ENCODE measurements around the gene ZNF117. TPM values are rescaled to one million over a fixed set of nuclear protein-coding genes. Genes with fewer than 3 reads are reported as not detected.
"Not testable (repeated sequence)": the region's sequence is repeated elsewhere in the genome, so short reads cannot be mapped to it uniquely, and the experiment has no call there.

ZNF117 gene
- 40.1 TPM for polyA plus RNA-seq (2013, experiment 1 of 4)
- 43.6 TPM for polyA plus RNA-seq (2013, experiment 2 of 4)
- 25.6 TPM for polyA plus RNA-seq (2013, experiment 3 of 4)
- 32.4 TPM for polyA plus RNA-seq (2013, experiment 4 of 4)

GRCh38 chr7:64990936-64991335, at the start of gene ZNF117:
Gene ZNF117 (minus strand): TSS chr7:64991036.
- 97 to 98% methylated on average over 4 of the region's 4 CpGs for WGBS, 2 experiments

DNA sequence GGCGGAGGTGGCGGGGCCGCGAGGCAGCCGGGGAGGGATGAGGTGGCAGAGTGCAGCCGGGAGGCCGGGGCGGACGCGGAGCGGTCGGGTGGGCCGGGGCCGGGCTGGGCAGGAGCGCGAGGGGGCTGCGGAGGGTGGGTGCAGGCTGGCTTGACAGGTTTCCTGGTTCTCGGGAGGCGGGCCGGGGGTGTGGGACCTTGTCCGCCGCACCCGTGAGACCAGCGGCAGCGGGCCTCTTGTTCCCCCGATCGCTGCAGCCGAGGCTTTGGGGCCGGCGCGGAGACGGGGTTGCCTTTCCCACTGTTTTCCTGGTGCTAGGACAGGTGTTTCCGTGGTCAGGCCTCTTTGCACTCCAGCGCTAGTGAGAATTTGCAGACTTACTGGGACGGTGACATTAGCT, 47.9 kb upstream of the ZNF117 start:
- H3K4me1 ChIP-seq (ENCODE audit: control insufficient read depth, insufficient read depth, low read length); H3K36me3 ChIP-seq (ENCODE audit: control insufficient read depth, insufficient read depth, low read length); H3K9me3 ChIP-seq (ENCODE audit: control insufficient read depth, low read length); H3K27me3 ChIP-seq (ENCODE audit: control insufficient read depth, insufficient read depth, low read length, poor library complexity, severe bottlenecking): not testable (repeated sequence)
- peak overlapping the region; percentile 69 for H3K27ac ChIP-seq (ENCODE audit: insufficient read depth, low read depth, low read length, poor library complexity, severe bottlenecking)
- H3K4me3 ChIP-seq (ENCODE audit: insufficient read depth, low read depth, low read length) = peak overlapping the region; percentile 70
- 0 to 1% methylated on average over 29 to 33 of the region's 35 CpGs for WGBS, 2 experiments

More at GRCh38 chr7:64990936-64991335, at the start of gene ZNF117:
- Histone ChIP-seq H3K4me1 (ENCODE audit: control insufficient read depth, insufficient read depth, low read length) (no peaks in the 10 kb centered on the region), H3K27ac (ENCODE audit: insufficient read depth, low read depth, low read length, poor library complexity, severe bottlenecking) (no peak within 1 kb of the TSS), H3K36me3 (ENCODE audit: control insufficient read depth, insufficient read depth, low read length) (peaks cover 41% of the 10 kb centered on the region), H3K27me3 (ENCODE audit: control insufficient read depth, insufficient read depth, low read length, poor library complexity, severe bottlenecking) (no peaks in the 10 kb centered on the region), H3K9me3 (ENCODE audit: control insufficient read depth, low read length) (peaks cover 3% of the 10 kb centered on the region), H3K4me3 (ENCODE audit: insufficient read depth, low read depth, low read length) (no peak within 1 kb of the TSS)

DNA sequence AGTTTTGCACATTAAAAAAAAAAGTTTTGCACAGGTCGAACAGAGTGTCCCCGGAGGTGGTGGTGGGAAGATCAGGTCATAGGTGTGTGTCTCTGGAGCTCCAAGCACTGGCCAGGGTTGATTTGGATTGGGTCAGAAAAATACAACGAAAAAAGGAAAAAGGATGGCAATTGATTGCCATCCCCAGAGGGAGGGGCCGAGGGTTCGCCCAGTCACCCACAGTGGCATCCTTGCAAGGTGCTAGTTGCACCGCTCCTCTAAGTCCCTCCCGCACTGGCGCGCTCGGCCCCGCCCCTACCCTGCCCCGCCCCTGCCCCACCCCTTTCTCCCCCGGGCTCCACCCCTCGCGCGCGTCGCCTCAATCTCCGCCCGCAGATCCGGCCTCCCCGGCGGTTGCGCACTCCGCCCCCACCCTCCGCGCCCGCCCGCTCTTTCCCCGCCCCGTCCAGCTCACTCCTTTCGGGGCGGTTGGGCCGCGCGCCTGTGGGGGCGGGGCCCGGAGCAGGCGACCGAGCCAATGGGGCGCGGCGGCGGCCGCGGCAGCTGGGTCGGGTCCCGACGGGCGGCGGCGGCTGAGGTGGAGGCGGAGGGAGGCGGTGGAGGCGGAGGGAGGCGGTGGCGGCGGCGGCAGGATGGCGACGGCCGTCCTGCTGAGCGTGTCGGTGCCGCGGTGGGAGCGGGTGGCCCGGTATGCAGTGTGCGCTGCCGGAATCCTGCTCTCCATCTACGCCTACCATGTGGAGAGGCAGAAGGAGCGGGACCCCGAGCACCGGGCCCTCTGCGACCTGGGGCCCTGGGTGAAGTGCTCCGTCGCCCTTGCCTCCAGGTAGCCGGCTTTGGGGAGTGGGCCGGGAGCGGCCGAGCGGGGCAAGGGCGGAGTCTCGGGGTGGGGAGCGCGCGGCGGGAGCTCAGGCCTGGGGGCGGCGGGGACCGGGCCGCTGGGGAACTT, 47.2 kb upstream of the ZNF117 start:
- Histone ChIP-seq H3K27ac (ENCODE audit: insufficient read depth, low read depth, low read length, poor library complexity, severe bottlenecking) (peak overlapping the region; percentile 77), H3K27me3 (ENCODE audit: control insufficient read depth, insufficient read depth, low read length, poor library complexity, severe bottlenecking) (no peaks in the 10 kb centered on the region), H3K9me3 (ENCODE audit: control insufficient read depth, low read length) (no peaks in the 10 kb centered on the region), H3K36me3 (ENCODE audit: control insufficient read depth, insufficient read depth, low read length) (no peaks in the 10 kb centered on the region), H3K4me3 (ENCODE audit: insufficient read depth, low read depth, low read length) (peak overlapping the region; percentile 70), H3K4me1 (ENCODE audit: control insufficient read depth, insufficient read depth, low read length) (peaks cover 9% of the 10 kb centered on the region)
- 2% methylated on average over 81 to 91 of the region's 92 CpGs for WGBS, 2 experiments

- not testable (repeated sequence) for H3K27ac ChIP-seq (ENCODE audit: insufficient read depth, low read depth, low read length, poor library complexity, severe bottlenecking); H3K4me1 ChIP-seq (ENCODE audit: control insufficient read depth, insufficient read depth, low read length); H3K36me3 ChIP-seq (ENCODE audit: control insufficient read depth, insufficient read depth, low read length); H3K4me3 ChIP-seq (ENCODE audit: insufficient read depth, low read depth, low read length); H3K9me3 ChIP-seq (ENCODE audit: control insufficient read depth, low read length); H3K27me3 ChIP-seq (ENCODE audit: control insufficient read depth, insufficient read depth, low read length, poor library complexity, severe bottlenecking)
- 87 to 100% methylated on average over 1 to 2 of the region's 2 CpGs for WGBS, 2 experiments
These were observed 45.7 kb upstream of the ZNF117 start for GRCh38 chr7:65036526-65036925.

DNA sequence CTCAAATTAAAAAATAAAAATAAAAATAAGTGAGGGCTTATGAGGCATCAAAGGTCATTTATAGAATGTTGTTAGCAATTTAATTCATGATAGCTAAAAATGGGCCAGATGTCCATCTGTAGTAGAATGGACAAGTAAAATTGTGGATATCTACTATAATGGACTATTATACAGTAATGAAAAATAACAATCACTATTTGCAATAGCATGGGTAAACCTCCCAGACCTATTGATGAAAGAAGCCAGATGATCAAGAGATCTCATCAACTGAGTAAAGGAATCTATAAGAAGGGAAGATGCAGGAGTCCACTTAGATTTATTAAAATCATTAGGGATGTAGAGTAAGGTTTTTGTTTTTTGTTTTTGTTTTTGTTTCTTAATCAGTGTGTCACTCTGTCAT, 44.6 kb upstream of the ZNF117 start:
- H3K4me1 ChIP-seq (ENCODE audit: control insufficient read depth, insufficient read depth, low read length); H3K4me3 ChIP-seq (ENCODE audit: insufficient read depth, low read depth, low read length); H3K36me3 ChIP-seq (ENCODE audit: control insufficient read depth, insufficient read depth, low read length); H3K9me3 ChIP-seq (ENCODE audit: control insufficient read depth, low read length); H3K27ac ChIP-seq (ENCODE audit: insufficient read depth, low read depth, low read length, poor library complexity, severe bottlenecking); H3K27me3 ChIP-seq (ENCODE audit: control insufficient read depth, insufficient read depth, low read length, poor library complexity, severe bottlenecking): not testable (repeated sequence)

- not testable (repeated sequence) for H3K4me3 ChIP-seq (ENCODE audit: insufficient read depth, low read depth, low read length); H3K9me3 ChIP-seq (ENCODE audit: control insufficient read depth, low read length); H3K27ac ChIP-seq (ENCODE audit: insufficient read depth, low read depth, low read length, poor library complexity, severe bottlenecking); H3K36me3 ChIP-seq (ENCODE audit: control insufficient read depth, insufficient read depth, low read length); H3K4me1 ChIP-seq (ENCODE audit: control insufficient read depth, insufficient read depth, low read length); H3K27me3 ChIP-seq (ENCODE audit: control insufficient read depth, insufficient read depth, low read length, poor library complexity, severe bottlenecking)
- WGBS, 2 experiments = 78 to 88% methylated on average over 5 to 8 of the region's 10 CpGs
These were observed 43.4 kb upstream of the ZNF117 start for GRCh38 chr7:65034120-65034782.

DNA sequence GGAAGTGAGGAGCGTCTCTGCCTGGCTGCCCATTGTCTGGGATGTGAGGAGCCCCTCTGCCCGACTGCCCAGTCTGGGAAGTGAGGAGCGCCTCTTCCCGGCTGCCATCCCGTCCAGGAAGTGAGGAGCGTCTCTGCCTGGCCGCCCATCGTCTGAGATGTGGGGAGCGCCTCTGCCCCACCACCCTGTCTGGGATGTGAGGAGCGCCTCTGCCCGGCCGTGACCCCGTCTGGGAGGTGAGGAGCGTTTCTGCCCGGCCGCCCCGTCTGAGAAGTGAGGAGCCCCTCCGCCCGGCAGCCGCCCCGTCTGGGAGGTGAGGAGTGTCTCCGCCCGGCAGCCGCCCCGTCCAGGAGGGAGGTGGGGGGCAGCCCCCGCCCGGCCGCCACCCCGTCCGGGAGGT, 42.6 kb upstream of the ZNF117 start:
- not testable (repeated sequence) for H3K36me3 ChIP-seq (ENCODE audit: control insufficient read depth, insufficient read depth, low read length); H3K27ac ChIP-seq (ENCODE audit: insufficient read depth, low read depth, low read length, poor library complexity, severe bottlenecking); H3K27me3 ChIP-seq (ENCODE audit: control insufficient read depth, insufficient read depth, low read length, poor library complexity, severe bottlenecking); H3K4me3 ChIP-seq (ENCODE audit: insufficient read depth, low read depth, low read length); H3K4me1 ChIP-seq (ENCODE audit: control insufficient read depth, insufficient read depth, low read length); H3K9me3 ChIP-seq (ENCODE audit: control insufficient read depth, low read length)
- 88 to 89% methylated on average over 30 of the region's 30 CpGs for WGBS, 2 experiments

DNA sequence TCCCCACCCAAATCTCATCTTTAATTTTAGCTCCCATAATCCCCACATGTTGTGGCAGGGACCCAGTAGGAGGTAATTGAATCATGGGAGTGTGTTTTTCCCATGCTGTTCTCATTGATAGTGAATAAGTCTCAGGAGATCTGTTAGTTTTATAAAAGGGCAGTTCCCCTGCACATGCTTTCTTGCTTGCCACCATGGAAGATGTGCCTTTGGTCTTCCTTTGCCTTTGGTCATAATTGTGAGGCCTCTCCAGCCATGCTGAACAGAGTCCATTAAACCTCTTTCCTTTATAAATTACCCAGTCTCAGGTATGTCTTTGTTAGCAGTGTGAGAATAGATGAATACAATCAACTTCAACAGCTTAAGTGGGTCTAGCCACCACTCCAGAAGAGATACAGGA, 34.2 kb upstream of the ZNF117 start:
- not testable (repeated sequence) for H3K4me3 ChIP-seq (ENCODE audit: insufficient read depth, low read depth, low read length); H3K9me3 ChIP-seq (ENCODE audit: control insufficient read depth, low read length); H3K4me1 ChIP-seq (ENCODE audit: control insufficient read depth, insufficient read depth, low read length); H3K36me3 ChIP-seq (ENCODE audit: control insufficient read depth, insufficient read depth, low read length); H3K27me3 ChIP-seq (ENCODE audit: control insufficient read depth, insufficient read depth, low read length, poor library complexity, severe bottlenecking); H3K27ac ChIP-seq (ENCODE audit: insufficient read depth, low read depth, low read length, poor library complexity, severe bottlenecking)

- WGBS, 2 experiments = no CpG with 5 or more reads among the region's 3 CpGs
- H3K4me1 ChIP-seq (ENCODE audit: control insufficient read depth, insufficient read depth, low read length); H3K36me3 ChIP-seq (ENCODE audit: control insufficient read depth, insufficient read depth, low read length); H3K9me3 ChIP-seq (ENCODE audit: control insufficient read depth, low read length); H3K27me3 ChIP-seq (ENCODE audit: control insufficient read depth, insufficient read depth, low read length, poor library complexity, severe bottlenecking); H3K4me3 ChIP-seq (ENCODE audit: insufficient read depth, low read depth, low read length); H3K27ac ChIP-seq (ENCODE audit: insufficient read depth, low read depth, low read length, poor library complexity, severe bottlenecking): not testable (repeated sequence)
These were observed 30.1 kb upstream of the ZNF117 start for GRCh38 chr7:65020978-65021377.

- not testable (repeated sequence) for H3K27me3 ChIP-seq (ENCODE audit: control insufficient read depth, insufficient read depth, low read length, poor library complexity, severe bottlenecking); H3K27ac ChIP-seq (ENCODE audit: insufficient read depth, low read depth, low read length, poor library complexity, severe bottlenecking); H3K36me3 ChIP-seq (ENCODE audit: control insufficient read depth, insufficient read depth, low read length); H3K9me3 ChIP-seq (ENCODE audit: control insufficient read depth, low read length); H3K4me3 ChIP-seq (ENCODE audit: insufficient read depth, low read depth, low read length); H3K4me1 ChIP-seq (ENCODE audit: control insufficient read depth, insufficient read depth, low read length)
- WGBS, 2 experiments = 88 to 91% methylated on average over 6 of the region's 7 CpGs
These were observed 19.0 kb upstream of the ZNF117 start for GRCh38 chr7:65009881-65010280.

All from ectodermal cell (in vitro differentiated cells).